ENCODE results near the gene C2CD4D.
"Not testable (repeated sequence)": the region's sequence is repeated elsewhere in the genome, so short reads cannot be mapped to it uniquely, and the experiment has no call there.

The C2CD4D gene

GRCh38 chr1:151839457-151840403 is at the start of gene C2CD4D:
TSS of gene C2CD4D (minus strand) at chr1:151839820. CDS start at chr1:151838989, 831 bp downstream.
- peak; percentile 93 for DNase-seq

- no peak for DNase-seq
Observed at GRCh38 chr1:151888972-151889570, 49.5 kb upstream of the C2CD4D start.

GRCh38 chr1:151887028-151887427 is 47.4 kb upstream of the C2CD4D start:
- DNase-seq: no peak

- no peak for DNase-seq
Observed at GRCh38 chr1:151885479-151885878, 45.9 kb upstream of the C2CD4D start.

- DNase-seq: not testable (repeated sequence)
Observed at GRCh38 chr1:151884879-151885278, 45.3 kb upstream of the C2CD4D start.

- DNase-seq: not testable (repeated sequence)
Observed at GRCh38 chr1:151884445-151884844, 44.8 kb upstream of the C2CD4D start.

- DNase-seq: not testable (repeated sequence)
Observed at GRCh38 chr1:151883898-151884297, 44.3 kb upstream of the C2CD4D start.

- DNase-seq: not testable (repeated sequence)
Observed at GRCh38 chr1:151882918-151883317, 43.3 kb upstream of the C2CD4D start.

- DNase-seq: no peak
Observed at GRCh38 chr1:151882466-151882865, 42.8 kb upstream of the C2CD4D start.

GRCh38 chr1:151881479-151881878 is 41.9 kb upstream of the C2CD4D start:
- no peak for DNase-seq

- no peak for DNase-seq
Observed at GRCh38 chr1:151875419-151876097, 35.9 kb upstream of the C2CD4D start.

- not testable (repeated sequence) for DNase-seq
Observed at GRCh38 chr1:151872776-151873175, 33.2 kb upstream of the C2CD4D start.

- no peak for DNase-seq
Observed at GRCh38 chr1:151871284-151872030, 31.8 kb upstream of the C2CD4D start.

GRCh38 chr1:151868486-151868885 is 28.9 kb upstream of the C2CD4D start:
- DNase-seq: no peak

GRCh38 chr1:151867765-151868411 is 28.3 kb upstream of the C2CD4D start:
- DNase-seq: no peak

- no peak for DNase-seq
Observed at GRCh38 chr1:151867321-151867720, 27.7 kb upstream of the C2CD4D start.

- no peak for DNase-seq
Observed at GRCh38 chr1:151864411-151864810, 24.8 kb upstream of the C2CD4D start.

GRCh38 chr1:151862604-151863003 is 23.0 kb upstream of the C2CD4D start:
- no peak for DNase-seq

GRCh38 chr1:151860504-151861187 is 21.0 kb upstream of the C2CD4D start:
- no peak for DNase-seq

- no peak for DNase-seq
Observed at GRCh38 chr1:151859891-151860293, 20.3 kb upstream of the C2CD4D start.

- DNase-seq: no peak
Observed at GRCh38 chr1:151858886-151859665, 19.5 kb upstream of the C2CD4D start.

Data from 8988T (cell line).